Measurements from ENCODE around the gene TM4SF20.
"Not testable (repeated sequence)": the region's sequence is repeated elsewhere in the genome, so short reads cannot be mapped to it uniquely, and the experiment has no call there.

The TM4SF20 gene

GRCh38 chr2:227389231-227389630 is 10.1 kb upstream of the TM4SF20 start:
- Histone ChIP-seq H3K27me3 (ENCODE audit: insufficient read depth, poor library complexity, severe bottlenecking) (no peaks in the 10 kb centered on the region), H3K27ac (replicated peaks) (no peak overlapping the region), H3K4me3 (replicated peaks; ENCODE audit: insufficient read depth, low read length) (no peak overlapping the region)
- no peak for DNase-seq (ENCODE audit: low read depth in 1 of 2, low spot score in 1 of 2)
- TF ChIP-seq GABPA (IDR thresholded peaks at IDR 0.05; ENCODE audit: low read depth) (no peak), REST (IDR thresholded peaks at IDR 0.05; ENCODE audit: insufficient replicate concordance, low read depth) (no peak), CTCF (IDR thresholded peaks at IDR 0.05; ENCODE audit: insufficient read depth, low read length) (no peak), SPI1 (IDR thresholded peaks at IDR 0.05; ENCODE audit: borderline replicate concordance, low read depth) (no peak), POLR2AphosphoS5 (IDR thresholded peaks at IDR 0.05; ENCODE audit: low read depth) (no peak)

GRCh38 chr2:227388537-227389011 is 9.5 kb upstream of the TM4SF20 start:
- no peak for DNase-seq (ENCODE audit: low read depth in 1 of 2, low spot score in 1 of 2)
- Histone ChIP-seq H3K27me3 (ENCODE audit: insufficient read depth, poor library complexity, severe bottlenecking) (no peaks in the 10 kb centered on the region), H3K4me3 (replicated peaks; ENCODE audit: insufficient read depth, low read length) (no peak overlapping the region), H3K27ac (replicated peaks) (no peak overlapping the region)
- TF ChIP-seq CTCF (IDR thresholded peaks at IDR 0.05; ENCODE audit: insufficient read depth, low read length) (no peak), REST (IDR thresholded peaks at IDR 0.05; ENCODE audit: insufficient replicate concordance, low read depth) (no peak), SPI1 (IDR thresholded peaks at IDR 0.05; ENCODE audit: borderline replicate concordance, low read depth) (no peak), GABPA (IDR thresholded peaks at IDR 0.05; ENCODE audit: low read depth) (no peak), POLR2AphosphoS5 (IDR thresholded peaks at IDR 0.05; ENCODE audit: low read depth) (no peak)

GRCh38 chr2:227387583-227387982 is 8.5 kb upstream of the TM4SF20 start, which contains the start of gene SCYGR1:
Gene SCYGR1, minus strand, starts transcription at chr2:227387949. Its CDS starts 0 bp downstream, at chr2:227387949.
- not testable (repeated sequence) for H3K27ac ChIP-seq (replicated peaks); H3K4me3 ChIP-seq (replicated peaks; ENCODE audit: insufficient read depth, low read length); DNase-seq (ENCODE audit: low read depth in 1 of 2, low spot score in 1 of 2); H3K27me3 ChIP-seq (ENCODE audit: insufficient read depth, poor library complexity, severe bottlenecking)

GRCh38 chr2:227386630-227387029 is 7.5 kb upstream of the TM4SF20 start:
- no peak for DNase-seq (ENCODE audit: low read depth in 1 of 2, low spot score in 1 of 2)
- H3K27ac ChIP-seq (replicated peaks): no peak overlapping the region
- no peak overlapping the region for H3K4me3 ChIP-seq (replicated peaks; ENCODE audit: insufficient read depth, low read length)
- peaks cover 2% of the 10 kb centered on the region for H3K27me3 ChIP-seq (ENCODE audit: insufficient read depth, poor library complexity, severe bottlenecking)
- TF ChIP-seq CTCF (IDR thresholded peaks at IDR 0.05; ENCODE audit: insufficient read depth, low read length) (no peak), SPI1 (IDR thresholded peaks at IDR 0.05; ENCODE audit: borderline replicate concordance, low read depth) (no peak), POLR2AphosphoS5 (IDR thresholded peaks at IDR 0.05; ENCODE audit: low read depth) (no peak), GABPA (IDR thresholded peaks at IDR 0.05; ENCODE audit: low read depth) (no peak), REST (IDR thresholded peaks at IDR 0.05; ENCODE audit: insufficient replicate concordance, low read depth) (no peak)
